HPDE6-E6E7 (cell line): Measurements from ENCODE around the gene RCOR1.
"Not testable (repeated sequence)": the region's sequence is repeated elsewhere in the genome, so short reads cannot be mapped to it uniquely, and the experiment has no call there.

Source experiments
- DNase-seq: peaks from one replicate; pipeline ENCODE4 v3.0.0; 2011; ENCODE audit warnings: missing footprints; ENCODE audit errors: extremely low spot score

The RCOR1 gene

DNA sequence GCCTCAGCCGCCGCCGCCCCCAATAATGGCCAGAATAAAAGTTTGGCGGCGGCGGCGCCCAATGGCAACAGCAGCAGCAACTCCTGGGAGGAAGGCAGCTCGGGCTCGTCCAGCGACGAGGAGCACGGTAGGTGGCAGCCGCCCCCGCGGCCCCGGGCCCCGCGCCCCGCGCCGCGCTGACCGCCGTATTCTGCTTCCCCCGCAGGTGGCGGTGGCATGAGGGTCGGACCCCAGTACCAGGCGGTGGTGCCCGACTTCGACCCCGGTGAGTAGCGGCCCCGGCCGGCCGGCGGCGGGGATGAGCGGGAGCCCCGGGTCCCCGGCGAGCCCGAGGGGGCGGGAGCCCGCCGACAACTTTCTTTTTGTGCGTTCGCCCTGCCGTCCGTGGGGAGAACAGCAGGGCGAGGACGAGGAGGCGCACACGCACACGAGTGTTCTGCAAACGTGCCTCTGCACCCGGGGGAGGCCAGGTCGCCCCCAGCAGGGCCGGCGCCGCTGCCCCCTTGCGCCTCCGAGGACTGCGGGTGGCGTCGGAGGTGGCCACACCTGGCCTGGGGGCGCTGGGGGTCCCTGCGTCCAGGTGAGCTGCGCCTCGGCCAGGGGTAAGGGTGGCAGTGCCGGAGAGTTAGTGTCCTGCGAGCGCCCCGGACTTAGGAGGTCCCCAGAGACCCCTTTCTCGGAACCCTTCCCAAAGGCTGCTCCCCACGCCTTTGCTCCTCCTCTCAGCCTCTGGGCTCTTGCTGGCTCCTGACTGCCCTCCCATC, 794 bp downstream of the RCOR1 start:
- DNase-seq: no peak

DNA sequence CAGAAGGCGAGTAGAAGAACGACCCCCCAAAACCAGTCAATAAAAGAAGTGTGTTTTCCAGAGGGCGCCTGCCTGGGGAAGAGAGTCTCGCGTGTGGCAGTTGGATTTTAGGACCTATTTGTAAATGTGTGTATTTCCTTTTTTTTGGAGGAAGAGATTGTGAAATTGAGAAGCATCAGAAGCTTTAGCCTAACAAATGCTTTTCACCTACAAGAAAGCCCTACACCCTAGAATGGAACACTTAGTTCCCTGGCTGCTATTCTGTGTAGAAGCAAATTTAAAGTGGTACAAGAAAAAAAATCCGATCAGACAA, 1.3 kb downstream of the RCOR1 start:
- no peak for DNase-seq

DNA sequence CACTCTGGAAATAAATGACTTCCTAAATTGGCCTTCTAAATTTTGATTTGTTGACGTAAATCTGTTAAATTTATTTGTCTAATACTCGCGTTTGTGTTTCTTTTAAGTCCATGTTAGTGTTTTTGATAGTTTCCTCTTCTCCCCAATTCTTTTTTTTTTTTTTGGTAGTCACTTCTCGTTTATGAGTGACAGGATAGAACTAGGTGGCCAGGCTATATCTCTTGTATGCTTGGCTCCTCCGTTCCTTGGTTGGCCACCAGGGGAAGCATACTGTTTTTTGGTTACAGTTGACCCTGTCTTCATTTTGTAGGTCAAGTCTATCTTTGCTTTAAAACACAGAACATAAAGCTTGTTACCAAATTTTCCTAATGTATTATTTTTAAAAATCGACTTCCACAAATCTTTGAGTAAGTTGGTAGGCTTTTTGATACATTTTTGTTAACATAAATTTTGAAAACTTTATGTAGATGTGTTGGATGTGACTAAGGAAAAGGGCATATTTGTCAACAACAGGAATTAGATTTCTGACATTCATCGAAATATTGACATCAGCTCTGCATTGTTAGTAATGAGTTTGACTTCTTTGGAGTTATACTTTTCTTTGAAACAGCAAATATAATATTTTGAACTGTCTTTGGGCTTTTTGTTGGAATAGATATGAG, 2.2 kb downstream of the RCOR1 start:
- DNase-seq: no peak

DNA sequence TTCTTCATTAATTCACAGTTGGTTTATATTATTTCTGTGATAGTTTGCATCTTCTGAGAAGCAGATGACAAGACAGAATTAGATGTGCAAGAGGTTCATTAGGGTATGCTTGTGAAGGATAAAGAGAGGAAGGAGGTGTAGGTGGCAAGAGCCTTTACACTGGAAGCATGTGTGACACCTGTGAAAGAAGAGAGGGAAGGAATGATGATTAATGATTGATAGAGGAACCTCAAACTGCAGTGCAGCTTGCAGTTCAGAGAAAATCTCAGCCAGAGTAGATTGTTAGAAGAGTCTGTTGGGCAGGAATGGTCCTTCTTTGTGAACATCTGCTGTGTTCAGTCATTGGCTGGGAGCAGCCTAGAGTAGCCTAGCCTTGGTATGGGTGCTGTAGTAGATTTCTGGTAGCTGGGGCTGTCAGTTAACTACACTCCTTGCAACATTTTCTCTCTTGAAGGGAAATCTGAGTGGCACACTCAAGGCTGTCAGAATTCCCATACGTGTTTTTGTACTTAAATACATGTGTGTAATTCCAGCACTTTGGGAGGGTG, 9.0 kb downstream of the RCOR1 start:
- no peak for DNase-seq

GRCh38 chr14:102602421-102603292, 10.2 kb downstream of the RCOR1 start:
- no peak for DNase-seq

- no peak for DNase-seq
Measured at GRCh38 chr14:102603293-102603907, 11.0 kb downstream of the RCOR1 start.

DNA sequence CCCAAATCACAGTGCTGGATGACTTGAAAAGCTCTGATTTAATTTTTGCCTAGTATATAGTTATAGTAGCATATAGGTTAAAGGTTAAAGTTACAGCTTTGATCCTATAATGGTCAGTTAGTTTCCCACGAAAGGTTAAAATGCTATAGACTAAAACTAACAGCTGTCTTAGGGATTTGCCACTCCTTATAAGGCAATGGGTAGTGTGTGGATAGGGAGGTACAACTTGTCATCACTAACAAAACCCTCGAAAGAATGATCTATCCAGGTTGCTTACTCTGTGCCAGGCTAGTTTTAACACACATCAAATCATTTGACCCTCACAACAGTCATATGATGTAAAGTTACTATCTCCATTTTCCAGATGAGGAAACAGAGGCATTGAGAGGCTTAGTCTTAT, 11.7 kb downstream of the RCOR1 start:
- no peak for DNase-seq

GRCh38 chr14:102605029-102605428, 12.6 kb downstream of the RCOR1 start:
- peak; percentile 69 for DNase-seq

GRCh38 chr14:102606296-102606695, 13.8 kb downstream of the RCOR1 start:
- DNase-seq: no peak

DNA sequence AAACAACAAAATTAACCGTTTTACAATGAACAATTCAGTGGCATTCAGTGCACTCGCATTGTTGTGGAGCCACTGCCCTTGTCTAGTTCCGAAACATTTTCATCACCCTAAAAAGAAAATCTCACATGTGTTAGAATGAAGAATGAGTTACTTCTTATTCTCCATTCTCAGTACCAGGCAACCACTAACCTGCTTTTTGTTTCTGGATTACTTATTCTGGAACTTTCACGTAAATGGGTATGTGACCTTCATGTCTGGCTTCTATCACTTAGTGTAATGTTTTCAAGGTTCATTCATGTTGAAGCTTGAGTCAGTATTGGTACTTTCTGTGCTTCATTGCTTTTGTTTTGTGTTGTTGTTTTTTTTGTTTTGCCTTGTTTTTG, 15.6 kb downstream of the RCOR1 start:
- DNase-seq: no peak

DNA sequence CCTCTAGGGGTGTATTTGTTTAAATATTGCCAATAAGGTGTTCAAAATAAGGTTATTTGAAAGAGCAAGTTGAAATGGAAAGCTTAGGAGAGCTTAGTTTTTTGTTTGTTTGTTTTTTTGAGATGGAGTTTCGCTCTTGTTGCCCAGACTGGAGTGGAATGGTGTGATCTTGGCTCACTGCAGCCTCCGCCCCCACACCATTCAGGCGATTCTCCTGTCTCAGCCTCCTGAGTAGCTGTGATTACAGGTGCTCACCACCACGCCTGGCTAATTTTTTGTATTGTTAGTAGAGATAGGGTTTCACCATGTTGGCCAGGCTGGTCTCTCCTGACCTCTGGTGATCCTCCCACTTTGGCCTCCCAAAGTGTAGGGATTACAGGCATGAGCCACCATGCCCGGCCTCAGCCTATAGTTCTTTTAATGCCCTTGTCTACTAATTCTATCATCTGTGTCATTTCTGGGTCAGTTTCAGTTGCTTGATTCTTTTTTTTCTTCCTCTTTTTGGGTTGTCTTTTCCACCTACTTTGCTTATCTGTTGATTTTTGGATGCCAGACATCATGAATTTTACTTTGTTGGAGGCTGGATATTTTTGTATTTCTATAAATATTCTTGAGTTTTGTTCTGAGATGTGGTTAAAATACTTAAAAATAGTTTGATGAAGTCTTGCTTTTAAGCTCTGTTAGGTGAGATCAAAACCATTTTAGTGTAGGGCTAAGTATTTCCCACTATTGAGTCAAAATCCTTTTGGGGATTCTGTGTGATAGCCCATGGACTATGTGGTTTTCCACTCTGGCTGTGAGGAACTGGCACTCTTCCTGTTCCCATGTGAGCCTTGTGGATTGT, 18.7 kb downstream of the RCOR1 start:
- DNase-seq: no peak

DNA sequence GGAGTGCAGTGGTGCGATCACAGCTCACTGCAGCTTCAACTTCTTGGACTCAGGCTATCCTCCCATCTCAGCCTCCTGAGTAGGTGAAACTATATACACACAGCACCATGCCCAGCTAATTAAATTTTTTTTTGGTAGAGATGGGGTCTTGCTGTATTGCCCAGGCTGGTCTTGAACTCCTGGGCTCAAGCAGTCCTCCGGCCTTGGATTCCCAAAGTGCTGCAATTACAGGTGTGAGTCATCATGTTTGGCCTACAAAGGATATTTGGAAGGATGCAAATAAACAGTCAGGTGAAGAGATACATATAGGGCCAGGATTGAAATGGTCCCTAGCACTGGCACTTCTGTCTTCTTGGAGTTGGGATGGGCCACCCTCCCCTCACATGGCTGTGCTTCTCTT, 23.9 kb downstream of the RCOR1 start:
- no peak for DNase-seq

DNA sequence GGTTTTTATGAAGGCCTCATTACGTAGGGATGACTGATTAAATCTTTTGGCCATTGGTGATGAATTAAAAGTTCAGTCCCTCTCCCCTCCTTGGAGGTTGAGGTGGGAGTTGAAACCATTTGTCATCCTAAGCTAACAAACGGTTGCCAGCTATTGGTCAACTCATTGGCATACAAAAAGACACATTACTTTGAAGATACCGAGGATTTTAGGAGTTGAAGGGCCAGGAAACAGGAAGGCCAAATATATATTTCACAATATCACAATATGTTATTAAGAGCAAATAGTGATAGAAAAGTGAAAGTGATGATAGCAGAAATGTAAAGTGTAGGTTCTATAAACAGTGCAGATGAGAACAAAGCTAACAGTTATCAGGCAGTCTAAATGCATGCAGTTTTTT, 24.4 kb downstream of the RCOR1 start:
- DNase-seq: no peak

- DNase-seq: not testable (repeated sequence)
Measured at GRCh38 chr14:102619012-102619411, 26.6 kb downstream of the RCOR1 start.

GRCh38 chr14:102620413-102620812, 28.0 kb downstream of the RCOR1 start:
- no peak for DNase-seq

DNA sequence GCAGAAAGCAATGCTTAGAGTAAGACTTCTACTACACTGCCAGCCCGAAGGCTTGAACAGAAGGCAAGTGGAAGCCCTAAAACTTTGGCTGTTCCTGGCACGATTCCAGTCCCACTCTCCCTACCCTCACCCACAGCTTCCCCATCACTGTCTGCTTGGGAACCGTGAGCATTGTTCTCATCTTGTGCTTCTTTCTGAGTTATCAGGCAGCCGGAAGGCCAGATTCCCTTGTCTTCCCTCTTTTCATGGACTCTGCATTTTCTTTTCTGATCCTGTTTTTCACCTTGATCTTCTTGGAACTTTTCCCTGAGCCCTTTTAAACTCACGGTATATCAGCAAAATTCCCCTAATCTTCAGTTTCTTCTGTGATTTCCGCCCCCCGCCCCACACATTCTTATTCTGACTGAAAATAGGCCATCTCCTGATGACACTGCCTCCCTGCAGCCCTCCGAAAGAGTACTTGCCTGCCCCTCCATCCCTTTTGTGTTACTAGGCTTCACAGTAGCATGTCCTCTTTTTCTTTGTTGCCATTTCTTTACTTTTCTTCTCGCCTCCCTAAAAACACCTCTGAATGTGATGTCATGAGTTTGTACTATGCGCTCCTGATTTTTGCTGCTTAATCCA, 29.9 kb downstream of the RCOR1 start:
- no peak for DNase-seq

GRCh38 chr14:102624666-102625065, 32.2 kb downstream of the RCOR1 start:
- DNase-seq: no peak

DNA sequence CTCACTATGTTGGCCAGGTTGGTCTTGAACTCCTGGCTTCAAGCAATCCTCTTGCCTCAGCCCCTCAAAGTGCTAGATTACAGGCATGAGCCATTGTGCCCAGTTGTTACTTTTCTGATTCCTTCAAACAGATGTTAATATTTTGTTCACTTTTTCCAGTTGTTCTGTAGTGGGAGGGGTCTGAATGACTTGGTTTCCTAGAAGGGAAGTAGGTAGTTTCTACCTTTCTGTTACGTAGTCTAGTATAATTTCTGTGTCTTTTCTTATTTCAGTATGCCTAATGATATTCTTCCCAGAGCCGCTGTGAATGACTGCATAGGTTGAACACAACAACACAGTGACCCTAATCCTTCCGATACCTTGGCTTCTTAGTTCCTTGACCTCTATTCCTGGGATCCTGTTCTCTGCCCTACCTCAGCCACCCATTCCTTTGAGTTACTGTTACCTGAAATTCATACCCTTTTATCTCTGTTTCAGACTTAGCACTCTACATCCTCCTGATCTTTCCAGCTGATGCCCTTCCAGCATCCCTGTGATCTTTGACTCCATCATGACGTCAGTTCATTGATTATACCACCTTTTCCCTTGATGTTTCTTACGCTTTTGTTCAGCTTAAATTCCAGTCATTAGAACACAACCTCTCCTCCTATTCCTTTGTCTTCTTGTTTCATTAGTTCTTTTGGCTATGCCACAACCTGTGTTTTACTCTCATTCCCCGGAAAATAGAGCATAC, 33.3 kb downstream of the RCOR1 start:
- no peak for DNase-seq

DNA sequence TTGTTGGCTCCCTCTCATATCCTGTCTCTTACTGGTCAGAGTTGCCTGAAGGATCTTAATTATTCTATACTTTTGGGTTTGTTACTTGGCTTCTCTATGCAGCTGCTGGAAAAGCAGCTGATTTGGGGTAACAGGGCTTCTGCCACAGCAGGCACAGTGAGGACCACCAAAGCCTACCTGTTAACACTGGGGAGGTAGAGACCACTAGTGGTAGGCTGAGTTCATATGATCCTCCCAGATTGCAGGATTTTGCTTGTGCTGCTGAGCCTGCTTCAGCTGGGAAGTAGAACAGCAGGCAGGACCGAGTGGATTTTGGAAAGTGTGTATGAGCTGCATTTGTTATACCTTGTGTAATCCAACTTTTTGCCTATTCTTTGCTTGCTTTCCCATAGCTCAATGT, 34.1 kb downstream of the RCOR1 start:
- DNase-seq: no peak

DNA sequence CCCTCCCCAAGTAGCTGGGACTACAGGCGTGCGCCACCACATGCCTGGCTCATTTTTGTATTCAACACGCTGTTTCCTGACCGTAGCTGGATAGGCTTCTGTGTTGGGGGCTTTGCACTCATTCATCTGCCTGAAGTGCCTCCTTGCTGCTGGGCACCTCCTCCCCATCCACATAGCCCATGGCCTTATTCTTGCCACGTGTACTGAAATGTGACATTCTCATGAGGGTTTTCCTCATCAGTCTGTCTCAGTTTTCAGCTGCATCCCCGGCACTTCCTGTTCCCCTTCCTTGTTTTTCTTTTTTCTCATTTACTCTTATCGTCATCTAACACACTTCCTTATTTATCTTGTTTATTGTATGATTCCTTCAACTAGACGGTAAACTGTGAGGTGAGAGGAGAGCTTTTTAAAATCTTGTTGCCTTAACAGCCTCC, 36.6 kb downstream of the RCOR1 start:
- DNase-seq: no peak
